OCI-LY3 (cell line): ENCODE data around the gene WNT11.

Experiments used
- EZH2phosphoT487 ChIP-seq: fragments of 200-600 bp; shearing (Covaris generic); IDR thresholded peaks from 2 replicates; pipeline ENCODE4 v1.6.1; 2018; ENCODE audit warnings: antibody characterized with exemption, mixed run types, low read depth
- TF ChIP-seq, protein P1 (sequence below): fragments of 200-600, 300-600 bp; sonication (generic); IDR thresholded peaks from 2 replicates; pipeline ENCODE4 v1.5.1; 2014; ENCODE audit warnings: antibody characterized with exemption, low read length, low read depth

DNA sequence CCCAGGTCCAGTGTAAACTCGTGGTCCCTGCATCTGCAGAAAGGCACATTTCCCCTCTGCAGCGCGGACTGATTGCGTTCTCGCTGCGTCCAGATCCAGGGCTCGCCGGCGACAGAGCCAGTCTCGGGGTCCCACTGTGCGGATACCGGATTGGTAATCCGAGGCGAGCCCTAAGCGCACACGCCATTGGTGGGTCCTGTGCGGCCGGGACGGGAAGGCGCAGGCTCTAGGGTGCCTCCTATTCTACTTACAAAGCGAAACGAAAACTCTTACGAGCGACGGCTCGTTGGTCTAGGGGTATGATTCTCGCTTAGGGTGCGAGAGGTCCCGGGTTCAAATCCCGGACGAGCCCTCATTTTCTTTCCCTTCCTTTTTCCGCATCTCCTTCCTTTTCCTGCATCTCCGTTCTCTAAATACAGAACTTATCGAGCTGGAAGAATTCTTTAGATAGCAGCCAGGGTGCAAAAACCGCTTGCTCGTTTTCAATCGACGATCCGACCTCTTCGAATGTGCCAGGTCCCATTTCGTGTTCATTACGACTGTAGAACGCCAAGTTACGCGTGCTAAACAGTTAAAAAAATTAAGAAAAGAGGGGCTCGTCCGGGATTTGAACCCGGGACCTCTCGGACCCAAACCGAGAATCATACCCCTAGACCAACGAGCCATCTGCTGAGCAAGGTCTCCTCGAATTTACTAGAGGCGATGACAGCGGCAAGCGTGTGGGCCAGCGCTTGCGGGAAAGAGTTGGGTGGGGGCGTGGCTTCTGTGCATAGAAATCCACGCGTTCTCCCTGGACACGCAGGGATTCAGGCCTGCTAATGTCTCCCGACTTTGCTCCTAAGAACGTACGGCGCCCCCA lies 29.2 kb upstream of the WNT11 start:
- TF ChIP-seq, protein P1, sequence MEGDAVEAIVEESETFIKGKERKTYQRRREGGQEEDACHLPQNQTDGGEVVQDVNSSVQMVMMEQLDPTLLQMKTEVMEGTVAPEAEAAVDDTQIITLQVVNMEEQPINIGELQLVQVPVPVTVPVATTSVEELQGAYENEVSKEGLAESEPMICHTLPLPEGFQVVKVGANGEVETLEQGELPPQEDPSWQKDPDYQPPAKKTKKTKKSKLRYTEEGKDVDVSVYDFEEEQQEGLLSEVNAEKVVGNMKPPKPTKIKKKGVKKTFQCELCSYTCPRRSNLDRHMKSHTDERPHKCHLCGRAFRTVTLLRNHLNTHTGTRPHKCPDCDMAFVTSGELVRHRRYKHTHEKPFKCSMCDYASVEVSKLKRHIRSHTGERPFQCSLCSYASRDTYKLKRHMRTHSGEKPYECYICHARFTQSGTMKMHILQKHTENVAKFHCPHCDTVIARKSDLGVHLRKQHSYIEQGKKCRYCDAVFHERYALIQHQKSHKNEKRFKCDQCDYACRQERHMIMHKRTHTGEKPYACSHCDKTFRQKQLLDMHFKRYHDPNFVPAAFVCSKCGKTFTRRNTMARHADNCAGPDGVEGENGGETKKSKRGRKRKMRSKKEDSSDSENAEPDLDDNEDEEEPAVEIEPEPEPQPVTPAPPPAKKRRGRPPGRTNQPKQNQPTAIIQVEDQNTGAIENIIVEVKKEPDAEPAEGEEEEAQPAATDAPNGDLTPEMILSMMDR: no peak
- TF ChIP-seq EZH2phosphoT487: no peak
